ENCODE results near the gene NLRP6.
"Not testable (repeated sequence)": the region's sequence is repeated elsewhere in the genome, so short reads cannot be mapped to it uniquely, and the experiment has no call there.

NLRP6 gene

DNA sequence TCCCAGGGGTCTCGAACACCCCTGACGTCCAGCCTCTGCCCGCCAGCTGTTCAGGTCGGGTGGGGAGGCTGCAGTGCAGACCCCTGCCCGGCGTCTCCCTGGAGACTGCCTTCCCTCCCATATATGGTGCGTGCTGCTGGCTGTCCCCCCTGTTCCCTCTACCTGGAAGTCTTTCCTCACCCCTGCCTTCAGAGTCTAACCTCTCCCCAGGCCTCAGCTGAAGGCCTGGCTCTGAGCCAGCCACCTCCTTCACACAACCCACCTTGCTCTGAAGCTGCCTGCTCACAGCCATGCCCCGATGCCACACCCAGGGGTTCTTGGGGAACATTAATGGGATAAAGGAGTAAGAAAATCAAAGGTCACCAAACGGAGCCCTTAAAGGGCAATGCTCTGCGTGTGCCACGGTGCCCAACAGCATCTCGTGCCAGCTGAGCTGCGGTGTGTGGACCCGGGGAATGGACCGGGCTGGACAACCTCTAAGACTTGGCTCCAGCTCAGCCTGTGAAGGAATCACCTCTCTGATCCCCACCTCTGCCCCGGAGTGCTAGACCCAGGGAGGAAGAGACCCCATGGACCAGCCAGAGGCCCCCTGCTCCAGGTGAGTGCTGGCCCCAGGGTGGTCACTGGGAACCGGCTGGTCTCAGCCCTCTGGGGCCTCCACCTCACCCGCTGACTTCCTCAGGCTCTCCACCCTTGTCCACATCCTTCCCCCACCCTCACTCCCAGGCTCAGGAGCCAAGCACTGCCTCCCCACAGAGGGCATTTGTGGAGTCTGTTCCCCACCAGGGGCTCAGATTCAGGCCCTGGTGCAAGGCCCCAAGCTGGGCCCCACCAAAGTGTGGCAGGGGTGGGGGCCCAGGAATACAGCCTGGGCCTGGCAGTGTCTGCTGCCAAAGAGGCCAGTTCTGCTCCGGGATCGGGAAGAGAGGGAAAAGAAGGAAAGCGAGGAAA lies at the start of gene NLRP6:
NLRP6 (plus strand) TSS at position 407 of the 951 bp plus-strand sequence; CDS start at position 570, 163 bp downstream.
- no peaks in the 10 kb centered on the region for H3K4me1 ChIP-seq (ENCODE audit: insufficient read depth, low read length)
- H3K9ac ChIP-seq (ENCODE audit: low read length) = no peak within 1 kb of the TSS
- H3K27me3 ChIP-seq (ENCODE audit: control insufficient read depth in 1 of 2, insufficient read depth in 2 of 2, low read length in 2 of 2) = peaks cover 24 to 56% of the 10 kb centered on the region in 2 donors
- no peak within 1 kb of the TSS for H3K4me3 ChIP-seq (ENCODE audit: low read depth in 1 of 2, low read length in 2 of 2)
- no peaks in the 10 kb centered on the region for H3K36me3 ChIP-seq (ENCODE audit: insufficient read depth, low read length)
- no peak within 1 kb of the TSS for H3K27ac ChIP-seq (ENCODE audit: low read depth, low read length)
- H3K9me3 ChIP-seq (ENCODE audit: low read length) = no peaks in the 10 kb centered on the region

DNA sequence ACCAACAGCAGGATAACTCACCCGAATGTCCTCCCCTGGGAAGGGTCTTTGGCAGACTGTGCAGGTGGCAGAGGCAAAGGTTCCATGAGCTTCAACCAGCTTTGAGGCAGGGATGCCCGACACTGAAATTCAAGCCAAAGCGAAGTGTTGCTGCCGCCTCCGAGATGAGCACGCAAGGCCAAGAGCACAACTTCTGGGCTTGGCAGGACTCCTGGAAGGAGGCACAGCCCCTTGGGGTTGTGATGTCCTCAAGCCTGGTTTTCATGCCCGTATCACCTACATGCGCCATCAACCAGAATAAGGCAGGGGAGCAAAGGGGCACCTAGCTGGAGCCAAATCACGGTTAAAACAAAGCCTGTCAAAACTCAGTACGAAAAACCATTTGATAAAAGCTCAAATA lies 47.8 kb upstream of the NLRP6 start:
- H3K4me1 ChIP-seq (ENCODE audit: insufficient read depth, low read length) = no peaks in the 10 kb centered on the region
- H3K27me3 ChIP-seq (ENCODE audit: control insufficient read depth in 1 of 2, insufficient read depth in 2 of 2, low read length in 2 of 2) = no peaks in the 10 kb centered on the region
- H3K27ac ChIP-seq (ENCODE audit: low read depth, low read length) = no peak overlapping the region
- H3K9me3 ChIP-seq (ENCODE audit: low read length) = no peaks in the 10 kb centered on the region
- peaks cover 10% of the 10 kb centered on the region for H3K36me3 ChIP-seq (ENCODE audit: insufficient read depth, low read length)
- H3K9ac ChIP-seq (ENCODE audit: low read length) = no peak overlapping the region
- H3K4me3 ChIP-seq (ENCODE audit: low read depth in 1 of 2, low read length in 2 of 2) = no peak overlapping the region

- Histone ChIP-seq H3K36me3 (ENCODE audit: insufficient read depth, low read length) (peaks cover 6% of the 10 kb centered on the region), H3K4me1 (ENCODE audit: insufficient read depth, low read length) (peaks cover 7% of the 10 kb centered on the region), H3K9ac (ENCODE audit: low read length) (no peak overlapping the region), H3K4me3 (ENCODE audit: low read depth in 1 of 2, low read length in 2 of 2) (no peak overlapping the region), H3K27ac (ENCODE audit: low read depth, low read length) (no peak overlapping the region), H3K27me3 (ENCODE audit: control insufficient read depth in 1 of 2, insufficient read depth in 2 of 2, low read length in 2 of 2) (no peaks in the 10 kb centered on the region), H3K9me3 (ENCODE audit: low read length) (no peaks in the 10 kb centered on the region)
Observed at GRCh38 chr11:232783-233565, 45.2 kb upstream of the NLRP6 start.

DNA sequence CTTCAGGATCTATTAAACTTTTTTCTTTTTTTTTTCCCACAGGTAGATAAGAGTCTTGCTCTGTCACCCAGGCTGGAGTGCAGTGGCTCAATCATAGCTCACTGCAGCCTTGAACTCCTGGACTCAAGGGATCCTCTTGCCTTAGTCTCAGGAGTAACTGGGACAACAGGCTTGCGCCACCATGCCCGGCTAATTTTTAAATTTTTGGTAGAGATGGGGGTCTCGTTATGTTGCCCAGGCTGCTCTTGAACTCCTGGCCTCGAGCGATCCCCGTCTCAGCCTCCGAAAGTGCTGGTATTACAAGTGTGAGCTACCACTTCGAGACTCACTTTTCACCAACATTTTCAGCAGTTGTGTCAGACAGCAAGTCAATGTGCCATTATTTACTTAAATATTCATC lies 43.0 kb upstream of the NLRP6 start:
- Histone ChIP-seq H3K27me3 (ENCODE audit: control insufficient read depth in 1 of 2, insufficient read depth in 2 of 2, low read length in 2 of 2) (no peaks in the 10 kb centered on the region), H3K4me3 (ENCODE audit: low read depth in 1 of 2, low read length in 2 of 2) (peak overlapping the region; percentile 66), H3K9ac (ENCODE audit: low read length) (no peak overlapping the region), H3K27ac (ENCODE audit: low read depth, low read length) (peak overlapping the region; percentile 85), H3K9me3 (ENCODE audit: low read length) (no peaks in the 10 kb centered on the region), H3K4me1 (ENCODE audit: insufficient read depth, low read length) (peaks cover 11% of the 10 kb centered on the region), H3K36me3 (ENCODE audit: insufficient read depth, low read length) (peaks cover 6% of the 10 kb centered on the region)

GRCh38 chr11:235609-235996 lies 42.6 kb upstream of the NLRP6 start:
- peaks cover 6% of the 10 kb centered on the region for H3K36me3 ChIP-seq (ENCODE audit: insufficient read depth, low read length)
- no peaks in the 10 kb centered on the region for H3K27me3 ChIP-seq (ENCODE audit: control insufficient read depth in 1 of 2, insufficient read depth in 2 of 2, low read length in 2 of 2)
- H3K27ac ChIP-seq (ENCODE audit: low read depth, low read length) = peak overlapping the region; percentile 85
- H3K4me3 ChIP-seq (ENCODE audit: low read depth in 1 of 2, low read length in 2 of 2) = peak overlapping the region; percentile 66
- H3K4me1 ChIP-seq (ENCODE audit: insufficient read depth, low read length) = peaks cover 11% of the 10 kb centered on the region
- peak overlapping the region; percentile 88 for H3K9ac ChIP-seq (ENCODE audit: low read length)
- H3K9me3 ChIP-seq (ENCODE audit: low read length) = no peaks in the 10 kb centered on the region

DNA sequence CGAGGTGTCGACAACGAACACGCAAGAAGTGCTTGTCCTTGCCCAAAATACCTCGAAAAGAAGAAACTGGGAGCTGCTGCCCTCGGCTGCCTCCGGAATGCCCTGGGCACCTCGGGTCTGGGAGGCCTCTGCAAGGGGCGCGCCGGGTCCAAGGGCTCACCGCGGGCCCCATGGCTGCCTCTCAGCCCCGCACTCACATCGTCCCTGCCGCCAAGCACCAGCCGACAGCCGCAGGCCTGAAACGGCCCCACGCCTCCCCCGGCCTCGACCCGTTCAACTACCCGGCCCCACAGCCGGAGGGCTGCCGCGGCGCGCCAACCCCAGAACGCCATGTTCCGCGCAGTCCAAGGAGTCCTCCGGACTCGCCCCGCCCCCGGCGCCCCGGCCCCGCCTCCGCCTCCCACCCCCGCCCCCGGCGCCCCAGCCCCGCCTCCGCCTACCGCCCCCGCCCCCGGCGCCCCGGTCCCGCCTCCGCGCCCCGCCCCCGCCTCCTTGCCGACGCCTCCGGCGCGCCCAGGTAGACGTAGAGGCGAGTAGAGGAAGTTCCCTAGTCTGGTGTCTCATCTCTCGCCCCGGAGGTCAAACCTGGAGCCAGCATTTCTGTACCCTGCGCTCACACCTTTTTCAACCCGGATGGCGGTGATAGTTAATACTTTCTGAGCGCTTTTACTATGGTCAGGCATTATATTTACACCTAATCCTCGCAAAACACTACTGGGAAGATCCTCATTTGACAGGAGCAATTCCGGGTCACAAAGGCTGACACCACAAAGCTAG lies 42.0 kb upstream of the NLRP6 start, which contains the start of gene SIRT3:
SIRT3 (minus strand) TSS at position 346 of the 777 bp plus-strand sequence; CDS start at position 332, 14 bp downstream.
- Histone ChIP-seq H3K27ac (ENCODE audit: low read depth, low read length) (peak within 1 kb of the TSS; percentile 93), H3K36me3 (ENCODE audit: insufficient read depth, low read length) (peaks cover 10% of the 10 kb centered on the region), H3K9ac (ENCODE audit: low read length) (peak within 1 kb of the TSS; percentile 88)

GRCh38 chr11:236774-237767 lies 41.1 kb upstream of the NLRP6 start, which contains the start of gene PSMD13:
TSS of gene PSMD13 (plus strand) at chr11:236976. CDS start at chr11:237050, 74 bp downstream.
- Histone ChIP-seq H3K27me3 (ENCODE audit: control insufficient read depth in 1 of 2, insufficient read depth in 2 of 2, low read length in 2 of 2) (no peaks in the 10 kb centered on the region), H3K9ac (ENCODE audit: low read length) (peak within 1 kb of the TSS; percentile 88), H3K4me1 (ENCODE audit: insufficient read depth, low read length) (peaks cover 11% of the 10 kb centered on the region), H3K9me3 (ENCODE audit: low read length) (no peaks in the 10 kb centered on the region), H3K27ac (ENCODE audit: low read depth, low read length) (peak within 1 kb of the TSS; percentile 93), H3K36me3 (ENCODE audit: insufficient read depth, low read length) (peaks cover 19% of the 10 kb centered on the region), H3K4me3 (ENCODE audit: low read depth in 1 of 2, low read length in 2 of 2) (peak within 1 kb of the TSS; percentile 82 to 90)

More for the DNA sequence above, 42.0 kb upstream of the NLRP6 start, which contains the start of gene SIRT3:
- Histone ChIP-seq H3K4me1 (ENCODE audit: insufficient read depth, low read length) (peaks cover 11% of the 10 kb centered on the region), H3K9me3 (ENCODE audit: low read length) (no peaks in the 10 kb centered on the region), H3K4me3 (ENCODE audit: low read depth in 1 of 2, low read length in 2 of 2) (peak within 1 kb of the TSS; percentile 82 to 90), H3K27me3 (ENCODE audit: control insufficient read depth in 1 of 2, insufficient read depth in 2 of 2, low read length in 2 of 2) (no peaks in the 10 kb centered on the region)

DNA sequence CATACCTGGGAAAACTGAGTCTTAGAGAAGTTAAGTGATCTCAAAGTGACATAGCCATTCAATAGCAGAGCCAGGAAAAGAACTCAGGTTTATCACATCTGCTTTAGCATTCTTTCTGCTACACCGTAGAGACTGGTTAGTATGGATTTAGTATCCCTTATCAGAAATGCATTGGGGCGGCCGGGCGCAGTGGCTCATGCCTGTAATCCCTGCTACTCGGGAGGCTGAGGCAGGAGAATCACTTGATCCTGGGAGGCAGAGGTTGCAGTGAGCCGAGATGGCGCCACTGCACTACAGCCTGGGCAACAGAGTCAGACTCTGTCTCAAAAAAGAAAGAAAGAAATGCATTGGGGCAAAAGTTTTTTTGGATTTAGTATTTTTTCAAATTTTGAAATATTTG lies 39.9 kb upstream of the NLRP6 start:
- Histone ChIP-seq H3K36me3 (ENCODE audit: insufficient read depth, low read length) (peaks cover 18% of the 10 kb centered on the region), H3K4me1 (ENCODE audit: insufficient read depth, low read length) (peaks cover 11% of the 10 kb centered on the region)
- H3K9me3 ChIP-seq (ENCODE audit: low read length); H3K27me3 ChIP-seq (ENCODE audit: control insufficient read depth in 1 of 2, insufficient read depth in 2 of 2, low read length in 2 of 2); H3K9ac ChIP-seq (ENCODE audit: low read length); H3K27ac ChIP-seq (ENCODE audit: low read depth, low read length); H3K4me3 ChIP-seq (ENCODE audit: low read depth in 1 of 2, low read length in 2 of 2): not testable (repeated sequence)

DNA sequence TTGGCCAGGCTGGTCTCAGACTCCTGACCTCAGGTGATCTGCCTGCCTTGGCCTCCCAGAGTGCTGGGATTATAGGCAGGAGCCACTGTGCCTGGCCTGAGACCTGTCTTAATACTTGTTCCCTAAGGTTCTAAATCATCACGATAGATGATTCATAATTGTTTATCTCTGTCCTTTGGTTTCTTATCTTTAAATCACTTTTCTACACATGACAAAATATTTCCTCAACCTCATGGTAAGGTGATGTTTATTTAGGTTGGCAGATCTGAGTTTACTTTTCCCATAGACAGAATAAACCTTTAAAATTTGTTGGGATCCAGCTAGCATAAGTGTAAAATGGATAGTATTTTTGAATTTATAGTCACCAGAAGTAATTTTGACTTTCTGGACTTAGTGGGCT lies 37.9 kb upstream of the NLRP6 start:
- Histone ChIP-seq H3K27me3 (ENCODE audit: control insufficient read depth in 1 of 2, insufficient read depth in 2 of 2, low read length in 2 of 2) (no peaks in the 10 kb centered on the region), H3K27ac (ENCODE audit: low read depth, low read length) (no peak overlapping the region), H3K4me1 (ENCODE audit: insufficient read depth, low read length) (peaks cover 11% of the 10 kb centered on the region), H3K4me3 (ENCODE audit: low read depth in 1 of 2, low read length in 2 of 2) (no peak overlapping the region), H3K36me3 (ENCODE audit: insufficient read depth, low read length) (peaks cover 36% of the 10 kb centered on the region), H3K9me3 (ENCODE audit: low read length) (no peaks in the 10 kb centered on the region), H3K9ac (ENCODE audit: low read length) (no peak overlapping the region)

GRCh38 chr11:241634-242033 lies 36.6 kb upstream of the NLRP6 start:
- no peak overlapping the region for H3K27ac ChIP-seq (ENCODE audit: low read depth, low read length)
- H3K4me3 ChIP-seq (ENCODE audit: low read depth in 1 of 2, low read length in 2 of 2) = no peak overlapping the region
- no peaks in the 10 kb centered on the region for H3K9me3 ChIP-seq (ENCODE audit: low read length)
- no peak overlapping the region for H3K9ac ChIP-seq (ENCODE audit: low read length)
- H3K36me3 ChIP-seq (ENCODE audit: insufficient read depth, low read length) = peaks cover 49% of the 10 kb centered on the region
- no peaks in the 10 kb centered on the region for H3K27me3 ChIP-seq (ENCODE audit: control insufficient read depth in 1 of 2, insufficient read depth in 2 of 2, low read length in 2 of 2)
- H3K4me1 ChIP-seq (ENCODE audit: insufficient read depth, low read length) = peaks cover 11% of the 10 kb centered on the region
